Uterus (tissue), 4 donors: ENCODE measurements around the gene CEACAM5. TPM values are rescaled to one million over a fixed set of nuclear protein-coding genes. Genes with fewer than 3 reads are reported as not detected.

Experiments
- DNase-seq, 2 donors: peaks; one replicate each; pipeline ENCODE4 v3.0.0-alpha.2; 2019 to 2020
- H3K27ac ChIP-seq, 2 donors: fragments of 200-600 bp; sonication (generic); 1 replicate in 1 of 2; 2 replicates in 1 of 2; pipeline ENCODE4 v1.5.1; 2016 to 2018
- H3K27me3 ChIP-seq, 2 donors: fragments of 200-600 bp; sonication (generic); one replicate each; pipeline ENCODE4 v1.5.1; 2018 to 2019; ENCODE audit warnings: control low read depth in 1 of 2
- H3K36me3 ChIP-seq, 2 donors: fragments of 200-600 bp; sonication (generic); one replicate each; pipeline ENCODE4 v1.5.1; 2019; ENCODE audit warnings: control low read depth in 1 of 2
- H3K4me1 ChIP-seq, 2 donors: fragments of 200-600 bp; sonication (generic); one replicate each; pipeline ENCODE4 v1.5.1; 2018 to 2019; ENCODE audit warnings: control low read depth in 1 of 2
- H3K4me3 ChIP-seq, 2 donors: fragments of 200-600 bp; sonication (generic); 1 replicate in 1 of 2; 2 replicates in 1 of 2; pipeline ENCODE4 v1.5.1; 2018 to 2019; ENCODE audit warnings: mild to moderate bottlenecking in 1 of 2
- H3K9me3 ChIP-seq, 2 donors: fragments of 200-600 bp; sonication (generic); one replicate each; pipeline ENCODE4 v1.5.1; 2019; ENCODE audit warnings: control low read depth in 1 of 2
- POLR2A ChIP-seq, 2 donors: fragments of 450-650 bp; IDR thresholded peaks; one replicate each; pipeline ENCODE4 v1.6.1; 2016; ENCODE audit warnings: antibody characterized with exemption in 2 of 2, mild to moderate bottlenecking in 1 of 2, moderate library complexity in 1 of 2
- intact Hi-C: fragments of 100-400 bp; cut with DNase I; formaldehyde crosslinking; loops from one replicate; pipeline ENCODE4 v1.15.1; 2023; ENCODE audit warnings: low total_unique reads
- total RNA-seq, 4 donors: library from RNA; depleted of rRNA in 3 of 4; stranded (reverse); fragments of >200 nt in 3 of 4; gene quantifications; one replicate each; pipeline versions ENCODE4 v1.1.0 to v1.2.4, GENCODE V29; 2014 to 2023
- TF ChIP-seq, protein P1 (sequence below), 4 experiments: fragments of 200-600 bp in 2 of 4; fragments of 450-650 bp in 2 of 4; sonication (generic) in 2 of 4; IDR thresholded peaks; one replicate each; pipeline ENCODE4 v1.5.1; 2016 to 2019; ENCODE audit warnings: antibody characterized with exemption in 4 of 4, mild to moderate bottlenecking in 2 of 4, moderate library complexity in 1 of 4
- donor health status: DM: yes; HTN: yes; CAD: no.

Gene CEACAM5
- total RNA-seq, 4 donors from 2014 or later, result 0.29 to 0.51 TPM; not detected in 2

DNA sequence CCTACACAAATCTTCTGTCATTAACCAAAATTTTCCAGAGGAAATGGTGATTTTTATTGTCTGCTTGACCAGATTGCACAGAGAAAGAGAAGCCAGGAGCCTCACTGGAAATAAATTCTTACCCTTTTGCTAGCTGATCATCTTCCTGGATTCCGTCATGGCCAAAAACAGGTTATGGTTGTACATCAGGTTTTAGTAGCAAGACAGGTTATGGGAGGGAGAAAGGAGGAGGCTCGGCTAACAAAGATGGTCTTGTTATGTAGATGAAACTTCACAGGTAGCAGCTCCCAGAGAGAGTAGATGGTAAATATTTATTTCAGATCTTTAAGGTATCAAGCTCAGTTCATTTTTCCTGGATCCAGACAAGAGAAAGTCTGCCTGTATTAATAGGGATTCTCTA, 68.3 kb downstream of the CEACAM5 start:
- Histone ChIP-seq H3K27ac (no peak overlapping the region), H3K4me3 (no peak overlapping the region), H3K36me3 (no peaks in the 10 kb centered on the region), H3K27me3 (no peaks in the 10 kb centered on the region), H3K4me1 (no peaks in the 10 kb centered on the region), H3K9me3 (no peaks in the 10 kb centered on the region)
- TF ChIP-seq, protein P1, sequence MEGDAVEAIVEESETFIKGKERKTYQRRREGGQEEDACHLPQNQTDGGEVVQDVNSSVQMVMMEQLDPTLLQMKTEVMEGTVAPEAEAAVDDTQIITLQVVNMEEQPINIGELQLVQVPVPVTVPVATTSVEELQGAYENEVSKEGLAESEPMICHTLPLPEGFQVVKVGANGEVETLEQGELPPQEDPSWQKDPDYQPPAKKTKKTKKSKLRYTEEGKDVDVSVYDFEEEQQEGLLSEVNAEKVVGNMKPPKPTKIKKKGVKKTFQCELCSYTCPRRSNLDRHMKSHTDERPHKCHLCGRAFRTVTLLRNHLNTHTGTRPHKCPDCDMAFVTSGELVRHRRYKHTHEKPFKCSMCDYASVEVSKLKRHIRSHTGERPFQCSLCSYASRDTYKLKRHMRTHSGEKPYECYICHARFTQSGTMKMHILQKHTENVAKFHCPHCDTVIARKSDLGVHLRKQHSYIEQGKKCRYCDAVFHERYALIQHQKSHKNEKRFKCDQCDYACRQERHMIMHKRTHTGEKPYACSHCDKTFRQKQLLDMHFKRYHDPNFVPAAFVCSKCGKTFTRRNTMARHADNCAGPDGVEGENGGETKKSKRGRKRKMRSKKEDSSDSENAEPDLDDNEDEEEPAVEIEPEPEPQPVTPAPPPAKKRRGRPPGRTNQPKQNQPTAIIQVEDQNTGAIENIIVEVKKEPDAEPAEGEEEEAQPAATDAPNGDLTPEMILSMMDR (IDR thresholded peaks at IDR 0.05), result no peak
- TF ChIP-seq POLR2A (IDR thresholded peaks at IDR 0.05), result no peak
- intact Hi-C loops, result no loop called here
- no peak for DNase-seq

Other genes starting within 250 kb of the CEACAM5 start
- 1 to 10 TPM in 3 of 4 donors, not detected in 1; 1.1 to 2.8 (median 2.6) TPM for gene CEACAM21, start 132.5 kb upstream of the CEACAM5 start, total RNA-seq
- gene CEACAM4, start 81.6 kb upstream of the CEACAM5 start, total RNA-seq, result under 1 TPM in 2 of 4 donors, not detected in 2; 0.26 to 0.61 TPM
- gene CEACAM7, start 20.4 kb upstream of the CEACAM5 start, total RNA-seq, result 1 to 10 TPM in 1 of 4 donors, under 1 TPM in 2, not detected in 1; 0.49 to 1.8 (median 0.51) TPM
- under 1 TPM in 1 of 4 donors, not detected in 3; 0.41 TPM for gene CEACAM6, start 46.9 kb downstream of the CEACAM5 start, total RNA-seq
- not detected for gene CEACAM3, start 88.0 kb downstream of the CEACAM5 start, total RNA-seq
- not detected for gene LYPD4, start 136.1 kb downstream of the CEACAM5 start, total RNA-seq
- under 1 TPM in 1 of 4 donors, not detected in 3; 0.14 TPM for gene DMRTC2, start 136.4 kb downstream of the CEACAM5 start, total RNA-seq
- gene RPS19, start 151.6 kb downstream of the CEACAM5 start, total RNA-seq, result 1,000 to 10,000 TPM in 2 of 4 donors, 100 to 1,000 TPM in 2; 324 to 1,895 (median 1,094) TPM
- under 1 TPM in 2 of 4 donors, not detected in 2; 0.29 to 0.62 TPM for gene CD79A, start 168.7 kb downstream of the CEACAM5 start, total RNA-seq
- gene ARHGEF1, start 174.6 kb downstream of the CEACAM5 start, total RNA-seq, result 100 to 1,000 TPM in 1 of 4 donors, 10 to 100 TPM in 3; 13.5 to 118 (median 37.1) TPM
- gene ERFL, start 219.8 kb downstream of the CEACAM5 start, total RNA-seq, result 1 to 10 TPM in 1 of 4 donors, not detected in 3; 1.7 TPM